CD4-positive, alpha-beta T cell treated with Interferon gamma for 1 hour (primary cell): ENCODE data around the gene HEG1.
"Not testable (repeated sequence)": the region's sequence is repeated elsewhere in the genome, so short reads cannot be mapped to it uniquely, and the experiment has no call there.

Experiments used
- DNase-seq: peaks from one replicate; pipeline ENCODE4 v3.0.0-alpha.2; 2020

Gene HEG1

DNA sequence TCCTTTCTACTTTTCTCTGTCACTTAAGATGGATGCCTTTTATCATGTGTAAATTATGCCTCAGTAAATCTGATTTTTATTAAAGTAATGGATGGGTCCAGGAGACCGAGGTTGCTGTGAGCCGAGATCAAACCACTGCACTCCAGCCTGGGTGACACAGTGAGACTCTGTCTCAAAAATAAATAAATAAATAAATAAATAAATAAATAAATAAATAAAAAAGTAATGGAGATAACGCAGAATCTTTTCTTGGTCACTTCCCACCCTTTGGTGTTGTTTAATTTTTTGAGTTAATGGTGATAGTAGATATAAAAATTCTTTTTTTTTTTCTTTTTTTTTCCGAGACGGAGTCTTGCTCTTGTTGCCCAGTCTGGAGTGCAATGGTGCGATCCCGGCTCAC is 77.2 kb downstream of the HEG1 start:
- no peak for DNase-seq

DNA sequence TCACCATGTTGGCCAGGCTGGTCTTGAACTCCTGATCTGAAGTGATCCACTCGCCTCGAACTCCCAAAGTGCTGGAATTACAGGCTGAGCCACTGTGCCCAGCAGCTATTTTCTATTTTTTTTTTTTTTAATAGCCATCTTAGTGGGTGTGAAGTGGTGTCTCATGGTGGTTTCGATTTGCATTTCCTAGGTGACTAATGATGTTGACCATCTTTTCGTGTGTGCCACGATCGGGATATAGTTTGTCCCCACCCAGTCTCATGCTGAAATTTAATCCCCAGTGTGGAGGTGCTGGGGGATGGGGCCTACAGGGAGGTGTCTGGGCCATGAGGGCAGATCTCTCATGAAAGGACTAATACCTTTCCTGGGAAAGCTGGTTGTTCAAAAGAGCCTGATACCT is 79.4 kb downstream of the HEG1 start:
- DNase-seq: no peak

DNA sequence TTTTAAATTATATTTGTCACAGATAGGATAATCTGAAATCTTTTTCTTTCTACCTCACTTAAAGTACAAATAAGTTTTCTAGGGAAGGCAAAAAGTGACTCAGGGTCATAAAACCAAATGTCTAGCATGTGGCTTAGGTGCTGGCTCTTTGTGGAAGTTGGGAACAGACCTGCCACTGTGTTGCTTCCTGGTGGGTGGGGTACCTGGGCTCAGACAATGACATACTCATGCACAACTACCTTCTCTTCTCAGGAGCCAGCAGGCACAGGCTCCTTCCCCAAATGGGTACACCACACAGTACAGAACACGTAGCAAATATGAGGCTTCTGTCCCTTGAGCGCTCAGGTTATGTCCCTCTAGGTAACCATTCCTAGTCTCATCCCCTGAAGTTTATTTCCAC is 81.1 kb downstream of the HEG1 start:
- DNase-seq: no peak

DNA sequence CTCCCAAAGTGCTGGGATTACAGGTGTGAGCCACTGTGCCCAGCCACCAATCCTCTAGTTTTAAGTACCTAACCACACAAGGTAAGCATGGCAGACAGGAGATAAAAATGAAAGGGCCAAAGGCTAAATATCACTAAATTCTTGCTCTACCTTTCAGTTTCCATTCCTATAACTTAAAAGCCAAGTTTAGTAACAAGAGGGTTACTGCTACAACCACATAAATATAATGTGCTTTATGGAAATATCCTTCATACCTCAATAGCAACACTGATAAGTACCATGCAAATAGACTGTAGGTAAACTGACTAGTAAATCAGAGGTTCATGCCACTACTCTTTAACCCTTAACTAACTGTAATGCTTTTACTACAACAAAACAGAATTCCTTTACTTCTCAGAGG is 82.5 kb downstream of the HEG1 start:
- no peak for DNase-seq

DNA sequence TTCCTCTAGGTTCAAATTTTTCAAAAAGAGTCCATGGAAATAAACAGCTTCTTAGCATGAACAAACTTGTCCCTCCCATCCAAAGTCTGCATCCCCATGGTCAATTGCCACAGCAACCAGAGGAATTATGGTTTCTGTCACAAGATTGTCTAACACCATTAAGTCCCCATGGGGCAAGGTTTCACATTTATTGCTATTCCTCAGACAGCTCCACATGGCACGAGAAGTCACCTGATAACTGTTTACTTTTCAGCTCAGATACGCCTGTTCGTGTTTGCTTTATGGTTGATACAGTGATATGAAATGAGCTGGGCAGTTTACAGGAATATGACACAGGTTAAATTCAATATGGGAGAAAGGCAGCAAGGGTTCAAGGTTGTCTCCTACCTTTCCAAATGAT is 83.3 kb downstream of the HEG1 start:
- no peak for DNase-seq

DNA sequence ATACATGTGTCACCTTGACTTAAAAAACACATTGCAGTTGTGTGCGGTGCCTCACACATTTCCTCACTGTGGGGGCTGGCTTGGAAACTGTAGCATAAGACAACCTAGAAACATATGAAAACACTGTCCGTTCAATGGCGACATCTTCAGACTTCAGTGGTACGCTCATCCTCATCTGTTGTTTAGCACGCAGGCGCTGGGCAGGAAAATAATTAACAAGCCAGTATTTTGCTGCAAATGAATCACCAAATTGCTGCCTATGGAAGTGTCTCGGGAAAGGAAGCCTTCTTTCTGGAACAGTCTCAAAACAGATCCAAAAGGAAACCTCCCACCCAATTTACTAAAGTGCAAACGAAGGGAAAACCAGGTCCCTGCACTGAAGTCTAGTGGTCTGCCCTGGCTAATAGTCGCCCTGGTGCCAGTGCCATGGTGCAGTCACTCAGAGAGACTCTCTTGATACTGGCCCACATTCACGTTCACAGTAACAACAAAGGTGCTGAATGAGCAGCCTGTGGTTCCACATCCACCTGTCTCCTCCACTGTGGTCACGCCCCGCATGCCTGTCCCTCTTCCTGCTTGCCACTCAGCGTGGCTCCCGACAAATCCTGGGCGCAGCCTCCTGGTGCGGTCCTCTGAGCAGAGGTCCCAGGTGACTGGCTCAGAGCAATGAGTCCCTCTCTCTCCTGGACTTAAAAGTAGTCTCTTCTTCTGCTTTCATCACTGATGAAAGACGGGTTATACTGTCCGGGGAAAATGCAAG is 85.7 kb downstream of the HEG1 start:
- DNase-seq: no peak

DNA sequence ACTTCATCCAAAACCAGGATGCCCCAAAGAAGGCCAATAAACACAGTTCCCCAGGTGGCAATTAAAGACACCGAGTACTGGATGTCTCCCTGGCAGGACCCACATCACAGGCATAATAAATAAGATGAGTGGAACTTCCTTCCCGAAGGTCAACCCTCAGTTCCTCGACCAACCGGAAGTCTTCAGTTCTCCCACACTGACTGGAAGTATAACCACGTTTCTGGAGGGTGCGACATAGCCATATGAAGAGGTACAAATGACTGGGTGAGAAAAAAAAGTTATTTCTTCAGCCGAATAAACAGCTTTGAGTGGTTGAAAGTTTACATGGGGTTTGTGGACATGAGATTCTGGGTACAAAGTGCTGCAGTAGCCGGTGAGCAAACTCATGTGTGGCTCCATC is 86.6 kb downstream of the HEG1 start:
- DNase-seq: no peak

DNA sequence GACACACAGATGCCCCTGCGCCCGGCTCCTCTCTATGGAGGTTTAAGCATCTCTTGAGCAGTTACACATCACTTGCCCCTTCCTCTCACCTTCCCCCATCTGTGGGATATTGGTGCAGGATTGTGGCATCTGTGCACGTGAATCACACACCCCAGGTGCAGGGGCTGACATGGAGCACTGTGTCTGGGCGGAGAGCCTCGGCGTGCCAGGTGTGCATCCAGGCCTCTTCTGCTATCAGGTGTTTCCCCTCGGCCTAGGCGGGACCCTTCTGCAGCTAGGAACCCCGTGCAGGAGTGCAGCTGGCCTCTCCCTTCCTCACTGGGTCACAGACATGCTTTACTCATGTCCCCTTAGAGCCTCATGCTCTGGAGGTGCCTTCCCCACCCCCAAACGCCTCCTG is 87.8 kb downstream of the HEG1 start:
- no peak for DNase-seq

DNA sequence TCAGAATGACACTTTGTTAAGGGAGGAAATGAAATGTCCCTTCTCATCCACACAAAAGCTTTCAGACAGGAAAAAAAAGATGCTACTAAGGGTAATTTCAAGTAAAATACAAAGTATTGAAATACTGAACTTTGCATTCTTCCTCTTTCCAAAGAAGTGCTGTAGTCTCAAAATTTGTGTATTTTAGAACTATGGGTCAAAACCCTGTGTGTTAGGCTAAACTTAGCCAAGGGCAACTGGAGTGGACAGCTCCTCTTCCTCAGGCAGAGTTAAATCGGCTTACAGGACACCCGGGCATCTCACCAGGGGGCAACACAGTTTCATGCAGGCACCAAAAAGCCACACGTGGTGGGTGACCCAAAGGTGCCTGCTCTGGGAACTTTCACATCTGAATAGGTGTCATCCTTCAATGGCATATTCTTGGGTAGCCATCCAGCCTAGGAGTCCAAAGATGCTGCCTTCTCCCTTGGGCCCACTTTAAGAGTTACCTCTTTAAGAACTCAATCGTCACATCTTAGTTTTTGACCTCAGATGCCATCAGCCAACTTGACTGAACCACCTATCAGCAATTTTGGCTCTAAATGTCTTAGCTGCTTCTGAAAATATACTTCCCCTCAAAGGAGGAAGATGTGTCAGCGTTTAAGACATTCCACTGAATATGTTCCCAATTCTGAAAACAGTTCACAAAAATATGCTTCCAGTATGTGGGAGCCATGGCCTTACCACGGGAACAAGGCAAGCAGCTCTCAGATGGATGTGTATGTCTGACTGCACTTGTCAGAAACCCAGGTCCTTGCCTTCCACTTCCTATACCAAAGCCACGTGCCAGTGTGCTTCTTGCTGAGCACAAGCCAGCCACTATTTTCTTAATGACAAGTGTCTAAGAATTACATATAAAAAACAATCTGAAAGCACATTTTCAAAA is 89.0 kb downstream of the HEG1 start:
- no peak for DNase-seq

DNA sequence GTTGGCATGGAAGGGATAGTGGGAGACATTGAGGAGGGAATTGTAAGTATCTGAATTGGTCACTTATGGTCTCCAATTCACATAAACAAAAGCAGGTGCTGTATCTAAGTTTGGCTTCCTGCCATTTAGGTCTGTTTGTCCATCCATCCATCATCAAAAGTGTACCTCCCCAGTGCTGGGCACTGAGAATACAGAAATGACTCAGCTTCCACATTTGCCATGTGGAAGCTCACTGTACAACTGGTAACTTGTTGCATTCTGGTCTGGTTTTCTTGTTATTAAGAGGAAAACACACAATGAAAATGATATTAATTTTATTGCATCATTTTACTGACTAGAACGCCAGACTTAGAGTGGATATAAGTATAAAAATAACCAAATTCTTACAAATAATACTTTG is 90.4 kb downstream of the HEG1 start:
- DNase-seq: no peak

DNA sequence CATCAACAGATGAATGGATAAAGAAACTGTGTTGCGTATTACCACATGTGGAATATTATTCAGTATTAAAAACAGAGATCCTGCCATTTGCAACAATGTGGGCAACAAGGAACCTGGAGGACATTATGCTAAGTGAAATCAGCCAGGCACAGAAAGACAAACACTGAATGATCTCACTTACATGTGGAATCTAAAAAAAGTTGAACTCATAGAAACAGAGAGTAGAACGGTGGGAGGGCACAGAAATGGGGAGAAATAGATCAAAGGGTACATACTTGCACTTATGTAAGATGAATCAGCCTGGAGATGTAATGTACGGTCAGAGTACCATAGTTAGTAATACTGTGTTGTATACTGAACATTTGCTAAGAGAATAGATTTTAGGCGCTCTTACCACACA is 91.4 kb downstream of the HEG1 start:
- DNase-seq: no peak

DNA sequence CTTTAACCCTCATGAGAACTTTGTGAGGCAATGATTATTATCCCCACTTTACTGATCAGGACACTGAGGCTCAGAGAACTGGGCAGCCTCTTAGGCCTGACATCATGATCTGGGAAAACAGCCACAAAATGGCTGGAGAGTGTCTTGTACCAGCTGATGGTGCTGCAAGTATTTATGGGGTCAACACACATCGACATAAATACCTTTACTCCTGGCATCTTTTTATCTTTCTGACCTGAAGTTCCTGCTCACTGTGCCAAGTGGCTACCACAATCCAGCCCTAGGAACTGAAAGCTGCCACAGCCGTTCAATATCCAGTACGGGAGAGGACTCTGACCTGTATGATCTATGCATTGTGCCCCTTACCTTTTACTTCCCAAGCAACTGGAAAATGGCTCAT is 92.0 kb downstream of the HEG1 start:
- DNase-seq: no peak

DNA sequence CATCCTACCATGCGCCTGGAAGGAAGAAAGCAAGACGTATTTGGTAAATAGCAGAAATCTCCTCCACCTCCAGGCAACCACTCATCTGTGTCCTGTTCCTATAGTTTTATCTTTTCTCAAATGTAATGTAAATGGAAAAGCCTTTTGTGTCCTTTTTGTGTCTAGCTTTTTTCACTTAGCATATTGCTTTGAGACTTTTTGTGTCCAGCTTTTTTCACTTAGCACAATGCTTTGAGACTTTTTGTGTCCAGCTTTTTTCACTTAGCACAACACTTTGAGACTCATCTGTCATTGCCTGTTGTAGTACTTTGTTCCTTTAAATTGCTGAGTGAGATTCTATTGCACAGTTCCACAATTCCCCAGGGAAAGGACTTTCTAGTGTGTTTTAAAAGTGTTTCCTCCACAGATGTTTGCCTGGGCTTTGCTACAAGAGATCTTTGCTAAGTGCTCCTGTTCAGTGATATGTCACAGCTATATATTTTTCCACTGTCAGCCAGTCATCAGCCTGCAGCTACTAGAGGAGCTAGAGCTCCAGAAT is 93.3 kb downstream of the HEG1 start:
- DNase-seq: no peak

DNA sequence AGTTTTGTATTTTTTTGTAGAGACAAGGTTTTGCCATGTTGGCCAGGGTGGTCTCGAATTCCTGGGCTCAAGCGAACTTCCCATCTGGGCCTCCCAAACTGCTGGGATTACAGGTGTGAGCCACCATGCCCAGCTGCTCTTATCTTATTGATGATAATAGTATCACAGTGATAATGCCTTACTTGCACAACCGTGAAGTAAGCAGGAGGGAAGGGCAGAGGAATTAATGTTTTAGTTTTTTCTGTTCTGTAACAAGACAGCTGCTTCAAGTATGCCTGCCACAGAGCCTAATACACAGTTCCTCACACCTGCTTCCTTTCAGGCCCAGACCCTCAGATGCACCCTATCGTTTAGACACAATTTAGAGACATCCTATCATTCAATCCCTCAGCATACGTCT is 95.1 kb downstream of the HEG1 start:
- DNase-seq: no peak

DNA sequence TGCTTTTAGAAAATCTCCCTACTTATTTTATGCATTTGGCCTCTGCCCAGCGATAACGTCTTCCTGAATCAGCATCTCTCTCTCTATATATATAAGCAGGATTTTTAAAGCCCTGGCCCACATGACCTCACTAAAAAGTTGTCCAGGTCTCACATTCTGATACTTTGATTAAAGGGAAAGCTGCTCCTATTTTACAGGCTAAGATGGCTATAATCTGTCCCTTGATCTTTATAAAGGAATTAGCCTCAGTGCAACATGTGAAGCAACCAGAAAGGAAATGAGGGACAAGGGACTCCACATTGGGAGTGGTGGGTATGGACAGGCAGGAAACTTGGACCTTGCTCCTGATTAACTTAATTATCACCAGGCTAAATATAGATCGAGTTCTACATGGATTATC is 95.7 kb downstream of the HEG1 start:
- no peak for DNase-seq

DNA sequence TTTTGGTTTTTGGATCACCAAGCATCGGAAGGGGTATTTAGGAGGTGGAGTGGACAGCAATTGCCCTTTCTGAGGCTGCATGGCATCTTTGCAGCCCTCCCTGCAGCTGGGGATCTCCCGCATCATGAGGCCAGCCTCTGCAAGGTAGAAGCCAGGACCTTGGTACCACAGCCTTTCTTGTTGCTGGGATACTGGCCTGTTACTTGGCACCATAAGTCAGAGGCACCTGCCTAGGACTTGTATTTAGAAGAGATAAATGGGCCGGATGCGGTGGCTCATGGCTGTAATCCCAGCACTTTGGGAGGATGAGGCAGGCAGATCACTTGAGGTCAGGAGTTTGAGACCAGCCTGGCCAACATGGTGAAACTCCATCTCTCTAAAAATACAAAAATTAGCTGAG is 97.8 kb downstream of the HEG1 start:
- not testable (repeated sequence) for DNase-seq

DNA sequence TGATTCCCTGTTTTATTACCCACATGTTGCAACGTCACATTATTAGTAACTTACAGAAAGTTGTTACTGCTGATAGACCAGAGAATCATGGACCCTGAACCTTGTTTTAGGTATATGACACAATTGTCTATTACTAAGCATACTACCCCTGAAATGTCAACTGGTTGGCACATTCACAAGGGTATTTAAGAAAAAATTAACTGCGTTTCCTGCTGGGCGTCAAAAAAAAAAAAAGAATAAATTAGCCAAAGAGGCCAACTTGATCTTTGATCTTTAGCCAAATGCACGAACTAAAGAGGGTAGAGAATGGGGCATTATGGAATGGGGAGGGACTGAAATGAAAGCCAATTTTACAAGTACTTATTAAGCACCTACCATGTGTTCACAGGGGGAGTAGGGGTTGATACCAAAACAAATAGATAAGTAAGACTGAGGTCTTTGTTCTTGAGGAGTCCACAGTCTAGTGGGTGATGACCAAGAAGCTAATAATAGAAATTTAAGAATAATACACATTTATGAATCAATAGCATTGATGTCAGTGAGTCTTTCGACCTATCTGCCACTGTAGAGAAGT is 103.4 kb downstream of the HEG1 start:
- DNase-seq: no peak

DNA sequence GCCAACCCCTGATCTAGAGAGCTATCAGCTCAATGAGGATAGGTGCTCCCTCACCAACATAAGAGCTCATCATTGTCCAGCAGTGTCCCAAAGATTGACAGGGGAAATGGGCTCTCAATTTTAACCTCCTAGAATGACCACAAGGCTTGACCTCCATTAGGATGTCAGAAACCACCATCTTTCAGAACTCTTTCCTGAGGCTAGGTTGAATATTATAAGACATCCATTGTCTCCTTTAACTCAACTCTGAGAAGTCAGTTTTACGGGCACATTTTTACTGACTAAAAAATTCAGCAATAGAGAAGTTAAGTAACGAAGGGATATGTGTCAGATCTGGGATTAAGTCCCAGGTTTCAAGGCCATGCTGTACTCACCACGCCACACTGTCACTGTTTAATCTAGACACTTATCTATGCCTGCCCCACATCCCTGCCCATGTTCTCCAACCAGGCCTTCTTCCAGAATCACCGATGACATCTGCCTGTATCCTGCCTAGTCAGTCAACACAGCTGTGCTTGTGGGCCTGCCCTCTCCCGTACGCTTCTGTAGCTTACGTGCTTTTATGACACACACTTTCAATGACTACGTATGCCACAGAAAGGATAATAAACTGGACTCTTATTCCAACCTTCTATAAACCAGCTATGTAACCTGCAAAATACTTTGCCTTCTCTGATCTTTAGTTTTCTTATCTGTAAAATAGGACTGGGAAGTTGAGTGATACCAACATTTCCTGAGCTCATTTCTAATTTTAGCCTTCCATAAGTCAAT is 104.1 kb downstream of the HEG1 start:
- no peak for DNase-seq

DNA sequence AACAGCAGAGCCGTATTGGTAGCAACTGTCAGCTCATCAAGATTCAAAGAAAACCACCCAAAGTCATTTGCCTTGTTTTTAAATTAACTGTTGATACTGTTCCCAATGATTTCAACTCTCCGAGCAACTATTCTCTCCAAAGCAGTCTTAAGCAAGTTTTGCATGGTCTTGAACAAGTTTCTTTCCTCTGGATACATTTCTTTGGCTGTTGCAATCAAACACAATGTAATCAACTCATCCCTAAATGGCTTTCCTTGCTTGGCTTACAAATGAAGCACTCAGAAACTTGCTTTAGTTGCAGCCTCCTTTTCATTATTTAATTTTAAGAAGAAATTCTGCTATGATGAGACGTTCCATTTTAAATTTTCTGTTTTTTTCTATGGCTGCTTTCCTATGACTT is 105.8 kb downstream of the HEG1 start:
- no peak for DNase-seq

DNA sequence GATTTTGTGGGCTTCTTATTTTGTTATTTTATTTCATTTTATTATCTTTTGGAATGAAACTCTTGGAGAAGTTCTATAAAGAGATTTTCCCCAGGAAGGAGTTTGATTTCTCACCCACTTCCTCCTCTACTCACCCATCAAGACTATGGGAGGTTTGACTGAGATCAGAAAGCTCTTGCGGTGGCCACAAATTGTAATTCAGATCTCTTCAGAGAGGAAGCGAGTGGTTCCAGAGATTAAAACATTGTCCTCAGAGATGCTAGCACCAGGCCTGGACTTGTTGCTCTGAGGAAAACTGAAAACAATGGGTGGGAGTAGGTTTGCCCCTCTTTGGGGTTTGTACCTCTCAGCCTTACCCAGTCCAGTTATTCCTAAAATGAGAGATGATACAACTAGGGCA is 113.2 kb downstream of the HEG1 start:
- no peak for DNase-seq

DNA sequence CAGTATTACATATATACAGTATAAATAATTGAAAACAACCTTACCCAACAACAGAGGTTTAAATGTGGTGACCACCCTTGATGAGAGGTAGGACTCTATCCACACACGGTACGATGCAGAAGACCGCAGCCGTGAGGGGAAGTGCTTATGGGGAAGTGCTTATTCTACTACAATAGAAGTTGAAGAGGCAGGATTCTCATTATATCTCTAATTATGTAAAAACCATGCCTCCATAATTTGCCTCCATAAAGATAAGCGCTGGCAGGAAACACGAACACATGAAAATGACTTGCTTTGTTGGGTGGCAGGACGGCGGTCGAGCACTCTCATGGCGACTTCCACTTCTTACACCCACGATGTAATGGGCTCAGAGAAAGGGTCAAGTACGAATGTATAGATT is 114.0 kb downstream of the HEG1 start:
- no peak for DNase-seq

DNA sequence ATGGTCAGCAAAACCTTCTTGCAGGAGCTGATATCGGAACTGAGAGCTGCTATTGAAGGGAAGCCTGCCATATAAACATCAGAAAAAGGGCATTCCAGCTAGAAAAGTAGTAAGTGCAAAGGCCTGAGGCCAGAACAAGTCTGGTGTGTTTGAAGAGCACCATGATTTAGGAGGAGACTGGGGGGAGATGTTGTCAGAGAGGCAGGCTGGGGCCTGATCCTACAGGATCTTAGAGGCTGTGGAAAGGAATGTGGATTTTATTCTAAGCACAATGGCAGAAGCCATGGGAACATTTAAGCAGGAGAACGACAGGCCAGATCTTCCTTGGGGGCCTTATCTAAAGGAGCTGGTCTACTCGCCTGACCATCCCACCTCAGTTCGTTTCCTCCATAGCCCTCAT is 116.1 kb downstream of the HEG1 start:
- no peak for DNase-seq

DNA sequence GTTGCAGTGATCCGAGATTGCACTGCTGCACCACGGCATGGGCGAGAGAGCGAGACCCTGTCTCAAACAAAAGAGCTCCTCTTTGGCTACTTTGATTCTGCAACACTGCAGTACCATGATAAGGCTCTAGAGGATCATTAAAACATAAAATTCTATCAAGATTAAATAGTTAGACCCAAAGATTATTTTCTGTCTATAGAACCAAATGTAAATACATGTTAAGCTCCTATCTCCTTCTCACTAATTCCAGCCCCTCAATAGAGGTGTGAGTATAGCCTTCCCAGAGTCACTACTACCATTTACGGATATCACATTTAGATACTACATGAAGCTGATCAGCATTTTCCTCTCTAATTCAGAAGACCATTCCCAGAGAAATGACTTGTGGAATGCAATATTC is 116.9 kb downstream of the HEG1 start:
- DNase-seq: no peak
